Kidney (tissue), 14 donors: Measurements from ENCODE around the gene C1orf21. TPM values are rescaled to one million over a fixed set of nuclear protein-coding genes. Genes with fewer than 3 reads are reported as not detected.

ENCODE experiments used
- DNase-seq, 5 donors: peaks; one replicate each; pipeline ENCODE4 v3.0.0-alpha.2; 2013 to 2020
- FAIRE-seq: peaks from 2 replicates; lab custom pipeline; 2012; peaks lifted over from hg19 to GRCh38; lab: Jason Lieb, UNC
- H3K27ac ChIP-seq, 2 donors: one replicate each; pipeline ENCODE4 v1.7.0; 2013; ENCODE audit warnings: low read depth in 2 of 2, low read length in 2 of 2, inconsistent platforms in 1 of 2
- H3K27me3 ChIP-seq: one replicate; pipeline ENCODE4 v1.7.1; 2013; ENCODE audit warnings: low read length, inconsistent platforms; ENCODE audit not compliant: control insufficient read depth, insufficient read depth
- H3K36me3 ChIP-seq, 3 donors: one replicate each; pipeline versions ENCODE4 v1.7.0 to v1.7.1; 2013; ENCODE audit warnings: low read length in 3 of 3, control low read depth in 1 of 3, inconsistent platforms in 1 of 3; ENCODE audit not compliant: insufficient read depth in 3 of 3, control insufficient read depth in 2 of 3
- H3K4me1 ChIP-seq, 3 donors: one replicate each; pipeline versions ENCODE4 v1.7.0 to v1.7.1; 2013; ENCODE audit warnings: low read length in 3 of 3, inconsistent platforms in 1 of 3, low read depth in 1 of 3; ENCODE audit not compliant: control insufficient read depth in 2 of 3, insufficient read depth in 2 of 3
- H3K4me3 ChIP-seq, 3 donors: one replicate each; pipeline versions ENCODE4 v1.7.0 to v1.8.1; 2013; ENCODE audit warnings: low read length in 3 of 3, control low read depth in 1 of 3, inconsistent platforms in 1 of 3
- H3K9ac ChIP-seq, 3 donors: one replicate each; pipeline versions ENCODE4 v1.7.0 to v1.7.1; 2013; ENCODE audit warnings: low read length in 3 of 3, control low read depth in 1 of 3, inconsistent platforms in 1 of 3
- H3K9me3 ChIP-seq, 3 donors: one replicate each; pipeline versions ENCODE4 v1.7.0 to v1.7.1; 2013; ENCODE audit warnings: low read length in 3 of 3, control low read depth in 1 of 3, inconsistent platforms in 1 of 3; ENCODE audit not compliant: control insufficient read depth in 2 of 3, insufficient read depth in 1 of 3
- intact Hi-C: fragments of 100-400 bp; cut with DNase I; formaldehyde crosslinking; loops from one replicate; pipeline ENCODE4 v1.11.1; 2022
- polyA plus RNA-seq: library from polyadenylated mRNA; stranded (reverse); fragments of 350-450 nt; fragmentation: Illumina TruSeq; extraction: RNeasy Lipid Tissue Mini Kit (QIAGEN cat#74804); gene quantifications from one replicate; pipeline ENCODE4 v1.2.3, GENCODE V29; 2014; ENCODE audit warnings: low read depth, low replicate concordance; ENCODE audit not compliant: insufficient read depth
- total RNA-seq: library from RNA; stranded (reverse); fragmentation: NEBNext Ultra II Directional; extraction: Animal tissue kit (Norgen Biotek cat#: 25700); gene quantifications from one replicate; pipeline ENCODE4 v1.2.1, GENCODE V29; 2021
- TF ChIP-seq, protein P1 (sequence below): IDR thresholded peaks from 3 replicates; pipeline ENCODE4 v1.5.1; 2012; ENCODE audit warnings: mild to moderate bottlenecking, moderate library complexity, borderline replicate concordance; ENCODE audit not compliant: insufficient read depth; ENCODE audit errors: extremely low read depth
- donor health status: control.
- donor health status: control.
- donor health status: control.
- donor health status: control.
- donor health status: control.
- donor health status: DM: yes; HTN: yes; CAD: no.
- donor health status: Normal renal cell carcinoma (clear cell type).

The C1orf21 gene
- total and polyA plus RNA-seq, 2 donors from 2014 or later: 18.3 to 18.6 TPM

DNA sequence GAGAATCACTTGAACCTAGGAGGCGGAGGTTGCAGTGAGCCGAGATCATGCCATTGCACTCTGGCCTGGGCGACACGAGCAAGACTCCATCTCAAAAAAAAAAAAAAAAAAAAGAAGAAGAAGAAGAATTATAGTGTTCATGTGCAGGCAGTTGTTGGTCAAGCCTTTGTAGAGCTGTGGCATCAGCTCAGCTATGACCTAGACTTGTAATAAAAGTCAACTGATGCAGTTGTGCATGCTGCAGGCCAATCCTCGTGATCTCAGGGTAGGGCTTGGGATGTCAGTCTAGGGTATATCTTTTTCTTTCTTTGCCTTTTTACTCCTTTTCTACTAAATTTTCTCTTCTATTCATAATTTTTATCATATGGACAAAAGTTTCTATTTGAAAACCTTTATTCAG is 76.2 kb downstream of the C1orf21 start:
- no peaks in the 10 kb centered on the region for H3K27me3 ChIP-seq
- no peak overlapping the region for H3K9ac ChIP-seq
- FAIRE-seq: no peak
- no peak overlapping the region for H3K4me3 ChIP-seq
- TF ChIP-seq, protein P1, sequence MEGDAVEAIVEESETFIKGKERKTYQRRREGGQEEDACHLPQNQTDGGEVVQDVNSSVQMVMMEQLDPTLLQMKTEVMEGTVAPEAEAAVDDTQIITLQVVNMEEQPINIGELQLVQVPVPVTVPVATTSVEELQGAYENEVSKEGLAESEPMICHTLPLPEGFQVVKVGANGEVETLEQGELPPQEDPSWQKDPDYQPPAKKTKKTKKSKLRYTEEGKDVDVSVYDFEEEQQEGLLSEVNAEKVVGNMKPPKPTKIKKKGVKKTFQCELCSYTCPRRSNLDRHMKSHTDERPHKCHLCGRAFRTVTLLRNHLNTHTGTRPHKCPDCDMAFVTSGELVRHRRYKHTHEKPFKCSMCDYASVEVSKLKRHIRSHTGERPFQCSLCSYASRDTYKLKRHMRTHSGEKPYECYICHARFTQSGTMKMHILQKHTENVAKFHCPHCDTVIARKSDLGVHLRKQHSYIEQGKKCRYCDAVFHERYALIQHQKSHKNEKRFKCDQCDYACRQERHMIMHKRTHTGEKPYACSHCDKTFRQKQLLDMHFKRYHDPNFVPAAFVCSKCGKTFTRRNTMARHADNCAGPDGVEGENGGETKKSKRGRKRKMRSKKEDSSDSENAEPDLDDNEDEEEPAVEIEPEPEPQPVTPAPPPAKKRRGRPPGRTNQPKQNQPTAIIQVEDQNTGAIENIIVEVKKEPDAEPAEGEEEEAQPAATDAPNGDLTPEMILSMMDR: no peak
- no peaks in the 10 kb centered on the region for H3K9me3 ChIP-seq
- no peak for DNase-seq
- H3K4me1 ChIP-seq: no peaks in the 10 kb centered on the region
- no peaks in the 10 kb centered on the region for H3K36me3 ChIP-seq
- intact Hi-C loops: no loop called here
- H3K27ac ChIP-seq: no peak overlapping the region

DNA sequence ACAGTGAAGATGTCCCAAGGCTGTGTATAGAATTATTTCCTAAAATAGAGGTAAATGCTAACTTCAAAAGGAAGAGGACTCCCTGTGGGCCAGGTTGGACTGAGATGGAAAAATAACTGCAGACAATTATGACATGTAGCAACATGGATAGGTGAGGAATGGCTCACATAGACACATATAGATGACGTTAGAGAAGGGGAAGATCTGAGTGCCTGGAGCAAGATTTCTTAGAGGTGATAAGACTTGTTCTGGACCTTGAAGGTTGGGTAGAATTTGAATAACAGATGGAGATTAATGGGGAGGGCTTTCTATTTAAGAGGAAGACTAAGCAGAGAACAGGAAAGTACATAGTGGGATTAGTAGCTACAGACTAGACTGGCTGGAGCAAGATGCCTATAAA is 76.9 kb downstream of the C1orf21 start:
- FAIRE-seq (no peak), DNase-seq (no peak)
- intact Hi-C loops: no loop called here
- H3K27me3 ChIP-seq: no peaks in the 10 kb centered on the region
- no peaks in the 10 kb centered on the region for H3K4me1 ChIP-seq
- no peak overlapping the region for H3K4me3 ChIP-seq
- H3K36me3 ChIP-seq: no peaks in the 10 kb centered on the region
- no peak overlapping the region for H3K27ac ChIP-seq
- TF ChIP-seq, protein P1: no peak
- H3K9ac ChIP-seq: no peak overlapping the region
- no peaks in the 10 kb centered on the region for H3K9me3 ChIP-seq

DNA sequence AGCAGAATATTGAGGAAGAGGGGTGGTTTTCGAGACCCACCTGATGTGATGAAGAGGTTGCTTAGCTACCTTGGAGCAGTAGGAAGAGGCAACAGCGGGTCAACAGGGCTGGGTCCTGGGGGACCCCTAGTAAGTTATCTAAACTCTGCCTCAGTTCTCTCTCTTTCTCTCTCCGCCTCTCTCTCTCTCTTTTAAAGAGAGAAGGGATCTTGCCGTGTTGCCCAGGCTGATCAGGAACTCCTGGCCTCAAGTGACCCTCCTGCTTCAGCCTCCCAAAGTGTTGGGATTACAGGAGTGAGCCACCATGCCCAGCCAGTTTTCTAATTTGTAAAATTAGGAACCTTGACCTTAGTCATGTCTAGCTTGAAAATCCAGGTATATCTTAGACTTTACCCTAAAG is 77.9 kb downstream of the C1orf21 start:
- Histone ChIP-seq H3K9me3 (no peaks in the 10 kb centered on the region), H3K4me1 (no peaks in the 10 kb centered on the region), H3K27ac (no peak overlapping the region), H3K9ac (no peak overlapping the region), H3K4me3 (no peak overlapping the region), H3K27me3 (no peaks in the 10 kb centered on the region), H3K36me3 (no peaks in the 10 kb centered on the region)
- TF ChIP-seq, protein P1: no peak
- FAIRE-seq (no peak), DNase-seq (no peak)
- intact Hi-C loops: no loop called here

- Histone ChIP-seq H3K27me3 (no peaks in the 10 kb centered on the region), H3K36me3 (no peaks in the 10 kb centered on the region), H3K9ac (no peak overlapping the region), H3K27ac (no peak overlapping the region), H3K4me1 (no peaks in the 10 kb centered on the region), H3K4me3 (no peak overlapping the region), H3K9me3 (no peaks in the 10 kb centered on the region)
- intact Hi-C loops: no loop called here
- DNase-seq: no peak
- FAIRE-seq: no peak
- TF ChIP-seq, protein P1: no peak
Measured at GRCh38 chr1:184465489-184466146, 78.8 kb downstream of the C1orf21 start.
